ENCODE measurements around the gene NF1. TPM values are rescaled to one million over a fixed set of nuclear protein-coding genes. Genes with fewer than 3 reads are reported as not detected.
"Not testable (repeated sequence)": the region's sequence is repeated elsewhere in the genome, so short reads cannot be mapped to it uniquely, and the experiment has no call there.

Gene NF1
- total RNA-seq, 1 donor from 2014 or later, result 66.7 TPM

- H3K9me3 Mint-ChIP-seq (ENCODE audit: unreplicated experiment), result no peaks in the 10 kb centered on the region
Observed at GRCh38 chr17:31374503-31374902, 279.7 kb downstream of the NF1 start.

GRCh38 chr17:31378638-31379037 lies 283.9 kb downstream of the NF1 start:
- no peak overlapping the region for H3K4me3 Mint-ChIP-seq (ENCODE audit: unreplicated experiment)
- H3K9me3 Mint-ChIP-seq (ENCODE audit: unreplicated experiment), result no peaks in the 10 kb centered on the region
- no peak overlapping the region for H3K27ac Mint-ChIP-seq (ENCODE audit: unreplicated experiment)
- no peak for TF ChIP-seq CTCF (IDR thresholded peaks at IDR 0.05)
- peaks cover 1% of the 10 kb centered on the region for H3K4me1 Mint-ChIP-seq (ENCODE audit: unreplicated experiment)
- H3K36me3 Mint-ChIP-seq (ENCODE audit: unreplicated experiment), result peaks cover 35% of the 10 kb centered on the region
- no peaks in the 10 kb centered on the region for H3K27me3 Mint-ChIP-seq (ENCODE audit: unreplicated experiment)
- DNase-seq (ENCODE audit: extremely low spot score, unreplicated experiment), result no peak

More at GRCh38 chr17:31374503-31374902, 279.7 kb downstream of the NF1 start:
- TF ChIP-seq CTCF (IDR thresholded peaks at IDR 0.05), result no peak
- Mint-ChIP-seq H3K4me1 (ENCODE audit: unreplicated experiment) (peaks cover 11% of the 10 kb centered on the region), H3K4me3 (ENCODE audit: unreplicated experiment) (no peak overlapping the region), H3K36me3 (ENCODE audit: unreplicated experiment) (peaks cover 26% of the 10 kb centered on the region), H3K27ac (ENCODE audit: unreplicated experiment) (no peak overlapping the region), H3K27me3 (ENCODE audit: unreplicated experiment) (no peaks in the 10 kb centered on the region)
- no peak for DNase-seq (ENCODE audit: extremely low spot score, unreplicated experiment)

GRCh38 chr17:31379597-31380205 lies 284.9 kb downstream of the NF1 start:
- no peak overlapping the region for H3K4me3 Mint-ChIP-seq (ENCODE audit: unreplicated experiment)
- TF ChIP-seq CTCF (IDR thresholded peaks at IDR 0.05), result no peak
- no peak for DNase-seq (ENCODE audit: extremely low spot score, unreplicated experiment)
- H3K36me3 Mint-ChIP-seq (ENCODE audit: unreplicated experiment), result peaks cover 26% of the 10 kb centered on the region
- no peaks in the 10 kb centered on the region for H3K9me3 Mint-ChIP-seq (ENCODE audit: unreplicated experiment)
- H3K4me1 Mint-ChIP-seq (ENCODE audit: unreplicated experiment), result peaks cover 1% of the 10 kb centered on the region
- no peak overlapping the region for H3K27ac Mint-ChIP-seq (ENCODE audit: unreplicated experiment)
- H3K27me3 Mint-ChIP-seq (ENCODE audit: unreplicated experiment), result no peaks in the 10 kb centered on the region

- Mint-ChIP-seq H3K9me3 (ENCODE audit: unreplicated experiment) (no peaks in the 10 kb centered on the region), H3K27ac (ENCODE audit: unreplicated experiment) (no peak overlapping the region), H3K4me3 (ENCODE audit: unreplicated experiment) (no peak overlapping the region), H3K27me3 (ENCODE audit: unreplicated experiment) (no peaks in the 10 kb centered on the region), H3K36me3 (ENCODE audit: unreplicated experiment) (peaks cover 24% of the 10 kb centered on the region), H3K4me1 (ENCODE audit: unreplicated experiment) (no peaks in the 10 kb centered on the region)
- DNase-seq (ENCODE audit: extremely low spot score, unreplicated experiment), result no peak
- TF ChIP-seq CTCF (IDR thresholded peaks at IDR 0.05), result no peak
Observed at GRCh38 chr17:31381165-31381668, 286.4 kb downstream of the NF1 start.

GRCh38 chr17:31382668-31383275 lies 288.0 kb downstream of the NF1 start:
- H3K4me3 Mint-ChIP-seq (ENCODE audit: unreplicated experiment); DNase-seq (ENCODE audit: extremely low spot score, unreplicated experiment); H3K4me1 Mint-ChIP-seq (ENCODE audit: unreplicated experiment); H3K9me3 Mint-ChIP-seq (ENCODE audit: unreplicated experiment); H3K27me3 Mint-ChIP-seq (ENCODE audit: unreplicated experiment); H3K27ac Mint-ChIP-seq (ENCODE audit: unreplicated experiment): not testable (repeated sequence)
- peaks cover 20% of the 10 kb centered on the region for H3K36me3 Mint-ChIP-seq (ENCODE audit: unreplicated experiment)

GRCh38 chr17:31383488-31383887 lies 288.7 kb downstream of the NF1 start:
- not testable (repeated sequence) for DNase-seq (ENCODE audit: extremely low spot score, unreplicated experiment); H3K9me3 Mint-ChIP-seq (ENCODE audit: unreplicated experiment); H3K27me3 Mint-ChIP-seq (ENCODE audit: unreplicated experiment); H3K4me3 Mint-ChIP-seq (ENCODE audit: unreplicated experiment); H3K27ac Mint-ChIP-seq (ENCODE audit: unreplicated experiment); H3K4me1 Mint-ChIP-seq (ENCODE audit: unreplicated experiment)
- H3K36me3 Mint-ChIP-seq (ENCODE audit: unreplicated experiment), result peaks cover 18% of the 10 kb centered on the region

Measured in osteocyte (in vitro differentiated cells).